DND-41 (cell line): ENCODE measurements around the gene PIP5KL1.
A peak's percentile ranks its signal among the peaks of the same experiment; 100 is the strongest.

Experiments
- ATAC-seq: fragments of 200-7000 bp; cut with Tn5 transposase; 3 replicates; pipeline ENCODE4 v1.9.1; 2021; ENCODE audit warnings: low read depth; ENCODE audit not compliant: insufficient read depth
- DNase-seq: peaks from one replicate; pipeline ENCODE4 v3.0.0-alpha.2; 2020
- H2AFZ ChIP-seq: 2 replicates; pipeline ENCODE4 v1.6.0; 2012; ENCODE audit warnings: low read depth, low read length
- H3K27ac ChIP-seq: 2 replicates; pipeline ENCODE4 v1.5.1; 2012; ENCODE audit warnings: low read length, inconsistent platforms
- H3K27me3 ChIP-seq: fragments of 200-600 bp; sonication (generic); 2 replicates; pipeline ENCODE4 v1.6.0; 2012; ENCODE audit warnings: low read length, mild to moderate bottlenecking, inconsistent platforms; ENCODE audit not compliant: insufficient read depth, poor library complexity
- H3K36me3 ChIP-seq: 2 replicates; pipeline ENCODE4 v1.5.1; 2012; ENCODE audit warnings: low read length, inconsistent platforms; ENCODE audit not compliant: insufficient read depth
- H3K4me1 ChIP-seq: 2 replicates; pipeline ENCODE4 v1.5.1; 2012; ENCODE audit warnings: mild to moderate bottlenecking, low read length; ENCODE audit not compliant: insufficient read depth
- H3K4me2 ChIP-seq: 2 replicates; pipeline ENCODE4 v1.6.0; 2012; ENCODE audit warnings: mild to moderate bottlenecking, moderate library complexity, low read length, inconsistent platforms; ENCODE audit not compliant: insufficient read depth
- H3K4me3 ChIP-seq, 2 experiments: fragments of 200-600 bp in 1 of 2; shearing (Covaris generic) in 1 of 2; 2 replicates each; pipeline ENCODE4 v1.5.1; 2012 to 2016; ENCODE audit warnings: inconsistent platforms in 2 of 2, low read length in 2 of 2, mild to moderate bottlenecking in 2 of 2, low read depth in 1 of 2, moderate library complexity in 1 of 2
- H3K79me2 ChIP-seq: 2 replicates; pipeline ENCODE4 v1.6.0; 2012; ENCODE audit warnings: low read length, inconsistent platforms; ENCODE audit not compliant: insufficient read depth
- H3K9ac ChIP-seq: 2 replicates; pipeline ENCODE4 v1.6.0; 2012; ENCODE audit warnings: low read depth, mild to moderate bottlenecking, inconsistent platforms, low read length, moderate library complexity
- H3K9me3 ChIP-seq: 2 replicates; pipeline ENCODE4 v1.5.1; 2012; ENCODE audit warnings: low read length, moderate library complexity, mild to moderate bottlenecking, inconsistent platforms; ENCODE audit not compliant: insufficient read depth, severe bottlenecking
- H4K20me1 ChIP-seq: 2 replicates; pipeline ENCODE4 v1.6.0; 2012; ENCODE audit warnings: low read length; ENCODE audit not compliant: insufficient read depth
- EZH2 ChIP-seq: IDR thresholded peaks from 3 replicates; pipeline ENCODE4 v1.6.1; 2012; ENCODE audit warnings: borderline replicate concordance, low read depth, mild to moderate bottlenecking, moderate library complexity, low read length, inconsistent platforms; ENCODE audit not compliant: severe bottlenecking
- TF ChIP-seq, protein P1 (sequence below): IDR thresholded peaks from 2 replicates; pipeline ENCODE4 v1.5.1; 2012; ENCODE audit warnings: borderline replicate concordance, low read length, moderate library complexity, mild to moderate bottlenecking; ENCODE audit not compliant: poor library complexity, severe bottlenecking; ENCODE audit errors: extremely low read depth

Gene PIP5KL1

DNA sequence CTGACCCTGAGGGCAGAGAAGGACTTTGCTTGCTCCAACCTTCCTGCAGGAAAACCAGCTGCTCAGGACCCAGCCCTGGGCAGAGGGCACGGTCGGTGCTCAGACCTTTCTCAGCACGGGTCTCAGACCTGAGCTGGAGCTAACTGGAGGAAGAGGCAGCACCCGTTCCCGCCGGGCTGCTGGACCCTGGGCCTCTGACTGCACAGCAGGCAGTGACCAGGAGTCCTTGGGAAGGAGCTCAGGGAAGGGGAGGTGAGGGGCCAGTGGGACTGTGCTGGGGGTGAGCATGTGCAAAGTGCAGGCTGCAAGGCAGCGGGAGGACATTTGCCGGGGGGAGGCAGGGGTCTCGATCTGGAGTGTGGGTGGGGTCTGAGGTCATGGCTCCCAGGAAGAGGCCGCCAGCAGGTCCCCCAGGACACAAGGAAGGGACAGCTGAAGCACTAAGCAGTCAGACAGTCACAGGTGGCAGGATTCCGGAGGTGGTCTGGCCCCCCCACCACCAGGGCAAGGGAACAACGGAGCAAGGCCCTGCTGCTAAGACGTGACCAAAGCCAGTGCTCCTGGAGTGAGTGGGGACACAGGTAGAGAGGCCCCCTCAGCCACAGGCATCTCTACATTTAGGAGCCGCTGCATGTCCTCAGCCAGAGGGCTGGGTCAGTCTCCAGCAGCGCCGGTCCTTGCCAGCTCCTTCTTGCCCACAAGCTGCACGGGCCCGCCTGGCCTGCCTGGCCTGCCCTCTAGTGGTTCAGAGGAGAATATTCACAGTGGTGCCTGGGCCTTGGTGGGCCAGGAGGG is 11.8 kb upstream of the PIP5KL1 start:
- Histone ChIP-seq H3K27ac (no peak overlapping the region), H3K4me3 (no peak overlapping the region), H3K9ac (peak overlapping the region; percentile 1; the same call in 1 of the 2 replicates), H3K4me1 (peaks cover 13% of the 10 kb centered on the region), H3K79me2 (peaks cover 2% of the 10 kb centered on the region), H4K20me1 (no peaks in the 10 kb centered on the region), H3K36me3 (peaks cover 22% of the 10 kb centered on the region; the same call in 1 of the 2 replicates), H3K4me2 (no peak overlapping the region), H3K27me3 (no peaks in the 10 kb centered on the region), H3K9me3 (no peaks in the 10 kb centered on the region), H2AFZ (no peak overlapping the region)
- DNase-seq (peak; percentile 59), ATAC-seq (peak; percentile 72)
- TF ChIP-seq, protein P1, sequence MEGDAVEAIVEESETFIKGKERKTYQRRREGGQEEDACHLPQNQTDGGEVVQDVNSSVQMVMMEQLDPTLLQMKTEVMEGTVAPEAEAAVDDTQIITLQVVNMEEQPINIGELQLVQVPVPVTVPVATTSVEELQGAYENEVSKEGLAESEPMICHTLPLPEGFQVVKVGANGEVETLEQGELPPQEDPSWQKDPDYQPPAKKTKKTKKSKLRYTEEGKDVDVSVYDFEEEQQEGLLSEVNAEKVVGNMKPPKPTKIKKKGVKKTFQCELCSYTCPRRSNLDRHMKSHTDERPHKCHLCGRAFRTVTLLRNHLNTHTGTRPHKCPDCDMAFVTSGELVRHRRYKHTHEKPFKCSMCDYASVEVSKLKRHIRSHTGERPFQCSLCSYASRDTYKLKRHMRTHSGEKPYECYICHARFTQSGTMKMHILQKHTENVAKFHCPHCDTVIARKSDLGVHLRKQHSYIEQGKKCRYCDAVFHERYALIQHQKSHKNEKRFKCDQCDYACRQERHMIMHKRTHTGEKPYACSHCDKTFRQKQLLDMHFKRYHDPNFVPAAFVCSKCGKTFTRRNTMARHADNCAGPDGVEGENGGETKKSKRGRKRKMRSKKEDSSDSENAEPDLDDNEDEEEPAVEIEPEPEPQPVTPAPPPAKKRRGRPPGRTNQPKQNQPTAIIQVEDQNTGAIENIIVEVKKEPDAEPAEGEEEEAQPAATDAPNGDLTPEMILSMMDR, result peak; percentile 88
- TF ChIP-seq EZH2, result no peak

DNA sequence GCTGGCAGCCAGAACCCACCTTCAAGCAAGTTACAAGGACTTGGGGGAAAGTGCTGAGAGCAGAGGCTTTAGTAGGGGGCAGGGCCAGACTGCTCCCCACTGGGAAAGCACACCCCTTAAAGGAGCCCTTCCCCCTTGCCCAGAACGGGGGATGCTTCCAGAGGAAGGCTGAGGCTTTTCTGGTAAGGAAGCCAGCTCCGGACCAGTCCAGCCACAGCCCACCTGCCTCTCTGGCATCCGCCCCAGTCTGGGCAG is 11.3 kb upstream of the PIP5KL1 start:
- Histone ChIP-seq H3K79me2 (peaks cover 7% of the 10 kb centered on the region), H3K36me3 (peaks cover 22% of the 10 kb centered on the region; the same call in 1 of the 2 replicates), H4K20me1 (no peaks in the 10 kb centered on the region; the same call in 1 of the 2 replicates), H3K27me3 (no peaks in the 10 kb centered on the region), H2AFZ (no peak overlapping the region), H3K9me3 (no peaks in the 10 kb centered on the region), H3K4me1 (peaks cover 16% of the 10 kb centered on the region), H3K4me3 (no peak overlapping the region), H3K27ac (no peak overlapping the region), H3K9ac (peak overlapping the region; percentile 1; the same call in 1 of the 2 replicates), H3K4me2 (no peak overlapping the region)
- DNase-seq, result no peak
- TF ChIP-seq, protein P1, result no peak
- TF ChIP-seq EZH2, result no peak
- ATAC-seq, result no peak

DNA sequence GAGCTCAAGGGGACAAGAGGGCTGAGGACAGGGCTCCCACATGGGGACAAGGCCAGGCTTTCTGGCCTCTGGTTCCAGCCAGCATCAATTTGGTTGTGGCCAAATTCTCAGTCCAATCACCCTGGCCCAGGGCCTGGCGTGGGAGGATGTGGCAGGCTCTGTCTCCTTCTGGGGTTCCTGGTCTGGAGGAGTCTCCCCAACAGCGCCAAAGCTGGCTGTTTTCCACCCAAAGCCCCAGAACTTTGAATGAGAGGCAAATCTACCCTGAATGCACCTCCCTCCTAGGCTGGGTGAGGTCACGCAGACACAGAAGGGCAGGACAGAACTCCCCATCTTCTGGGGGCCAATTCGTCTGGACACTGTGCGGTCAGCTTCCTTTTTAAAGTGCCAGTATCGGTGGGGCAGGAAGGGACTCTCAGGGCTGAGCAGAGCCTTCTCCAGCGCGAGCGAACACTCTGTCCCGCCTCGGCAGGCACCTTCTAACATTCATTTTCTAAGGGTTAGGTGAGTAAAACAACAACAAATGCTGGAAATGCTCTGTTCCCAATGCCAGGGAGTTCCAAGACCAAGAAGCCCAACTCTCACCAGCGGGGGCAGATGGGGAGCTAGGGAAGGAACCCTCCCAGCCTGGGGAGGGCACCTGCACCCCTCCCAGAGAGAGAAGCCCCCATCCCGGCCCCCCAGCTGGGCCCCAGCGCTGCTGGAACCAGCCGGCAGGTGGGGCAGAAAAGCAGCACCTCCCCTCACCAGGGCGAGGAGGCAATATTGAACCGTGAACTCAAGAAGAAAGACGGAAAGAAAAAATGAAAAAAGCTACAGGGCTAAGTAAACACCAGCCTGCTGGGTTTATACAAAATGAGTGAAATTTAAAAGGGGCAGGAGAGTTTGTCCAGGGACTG is 10.7 kb upstream of the PIP5KL1 start:
- H3K27me3 ChIP-seq, result no peaks in the 10 kb centered on the region
- no peaks in the 10 kb centered on the region for H3K9me3 ChIP-seq
- no peak overlapping the region for H2AFZ ChIP-seq
- H3K4me1 ChIP-seq, result peaks cover 22% of the 10 kb centered on the region
- H3K79me2 ChIP-seq, result peaks cover 13% of the 10 kb centered on the region
- no peak for TF ChIP-seq EZH2
- TF ChIP-seq, protein P1, result no peak
- no peak overlapping the region for H3K4me3 ChIP-seq
- peaks cover 5% of the 10 kb centered on the region for H4K20me1 ChIP-seq
- no peak overlapping the region for H3K27ac ChIP-seq
- no peak for DNase-seq
- no peak for ATAC-seq
- H3K4me2 ChIP-seq, result no peak overlapping the region
- peaks cover 25% of the 10 kb centered on the region for H3K36me3 ChIP-seq
- no peak overlapping the region for H3K9ac ChIP-seq
